HCT116 (cell line): ENCODE results near the gene EEF1A2. TPM values are rescaled to one million over a fixed set of nuclear protein-coding genes. Genes with fewer than 3 reads are reported as not detected.

Source experiments
- ATAC-seq: fragments of 200-7000 bp; cut with Tn5 transposase; 2 replicates; pipeline ENCODE4 v1.9.1; 2020; ENCODE audit warnings: mild to moderate bottlenecking, moderate library complexity
- BruUV-seq: library from RNA; stranded (reverse); fragments of 400-500 nt; replicated peaks from 2 replicates; lab custom pipeline; 2021; lab: Mats Ljungman, UMichigan
- CTCF ChIA-PET: fragments of 300-600 bp; sonication (Branson Sonifier 250); formaldehyde crosslinking; loops from one replicate; lab custom pipeline; 2021; ENCODE audit warnings: antibody characterized with exemption; lab: Charles Lee
- POLR2A ChIA-PET: fragments of 300-600, 350-600 bp; sonication (Branson Sonifier 250); formaldehyde crosslinking; loops from one replicate; lab custom pipeline; 2021; ENCODE audit warnings: antibody characterized with exemption; lab: Charles Lee
- RAD21 ChIA-PET, 2 experiments: fragments of 300-600 bp; sonication (Branson Sonifier 250); formaldehyde crosslinking; loops; one replicate each; lab custom pipeline; 2023; ENCODE audit warnings: low total read pairs in 2 of 2; ENCODE audit not compliant: uncharacterized antibody in 2 of 2, unreplicated experiment in 2 of 2, low non-redundant PET in 1 of 2; lab: Charles Lee
- DNase-seq: peaks from one replicate; pipeline ENCODE4 v3.0.0-alpha.2; 2010; ENCODE audit warnings: low read depth, low spot score
- H2AFZ ChIP-seq: fragments of 200-600 bp; shearing (Covaris generic), sonication (generic); 2 replicates; pipeline ENCODE4 v1.6.1; 2017; ENCODE audit warnings: low read depth, mixed run types, mixed read lengths, antibody characterized with exemption, low read length; ENCODE audit not compliant: poor library complexity, severe bottlenecking
- H3K27ac ChIP-seq: 2 replicates; pipeline ENCODE4 v1.5.1; 2012; ENCODE audit warnings: low read depth, low read length
- H3K27me3 ChIP-seq: fragments of 200-600 bp; sonication (generic); 2 replicates; pipeline ENCODE4 v1.6.1; 2016; ENCODE audit warnings: mixed run types, low read length, mixed read lengths; ENCODE audit not compliant: insufficient read depth
- H3K36me3 ChIP-seq, 2 experiments: fragments of 200-500 bp in 1 of 2; fragments of 200-600 bp in 1 of 2; sonication (Bioruptor generic) in 1 of 2; sonication (generic) in 1 of 2; 2 replicates each; pipeline versions ENCODE4 v1.5.1 to v1.6.1; 2014 to 2016; ENCODE audit warnings: low read length in 2 of 2, inconsistent platforms in 1 of 2, mixed read lengths in 1 of 2, mixed run types in 1 of 2; ENCODE audit not compliant: insufficient read depth in 2 of 2, control insufficient read depth in 1 of 2
- H3K4me1 ChIP-seq, 2 experiments: fragments of 200-600 bp in 1 of 2; sonication (generic) in 1 of 2; 2 replicates each; pipeline versions ENCODE4 v1.5.1 to v1.6.1; 2012 to 2017; ENCODE audit warnings: low read length in 2 of 2, inconsistent platforms in 1 of 2, mild to moderate bottlenecking in 1 of 2, mixed read lengths in 1 of 2, mixed run types in 1 of 2, moderate library complexity in 1 of 2; ENCODE audit not compliant: insufficient read depth in 2 of 2, control insufficient read depth in 1 of 2
- H3K4me2 ChIP-seq: fragments of 200-600 bp; sonication (generic); 2 replicates; pipeline ENCODE4 v1.6.1; 2017; ENCODE audit warnings: mixed run types, low read length, mixed read lengths
- H3K4me3 ChIP-seq, 2 experiments: fragments of 200-600 bp in 1 of 2; sonication (generic) in 1 of 2; replicated peaks in 1 of 2; 2 replicates each; pipeline ENCODE4 v1.5.1; 2011 to 2016; ENCODE audit warnings: low read length in 2 of 2, control low read depth in 1 of 2, low read depth in 1 of 2, mild to moderate bottlenecking in 1 of 2, mixed read lengths in 1 of 2, mixed run types in 1 of 2
- H3K79me2 ChIP-seq: fragments of 200-600 bp; sonication (generic); 2 replicates; pipeline ENCODE4 v1.6.1; 2017; ENCODE audit warnings: mild to moderate bottlenecking, mixed run types, low read length, moderate library complexity, mixed read lengths; ENCODE audit not compliant: insufficient read depth
- H3K9ac ChIP-seq: fragments of 200-600 bp; sonication (generic); 2 replicates; pipeline ENCODE4 v1.6.1; 2016; ENCODE audit warnings: low read length, mixed read lengths
- H3K9me2 ChIP-seq: fragments of 200-600 bp; sonication (generic), shearing (Covaris generic); 2 replicates; pipeline ENCODE4 v1.6.1; 2017; ENCODE audit warnings: mixed run types, mild to moderate bottlenecking, moderate library complexity; ENCODE audit not compliant: insufficient read depth
- H3K9me3 ChIP-seq, 2 experiments: fragments of 200-500 bp in 1 of 2; fragments of 200-600 bp in 1 of 2; sonication (Bioruptor generic) in 1 of 2; sonication (generic) in 1 of 2; 2 replicates each; pipeline ENCODE4 v1.6.1; 2014 to 2017; ENCODE audit warnings: low read length in 2 of 2, mixed read lengths in 2 of 2, inconsistent platforms in 1 of 2, low read depth in 1 of 2, mild to moderate bottlenecking in 1 of 2, mixed run types in 1 of 2, moderate library complexity in 1 of 2; ENCODE audit not compliant: control insufficient read depth in 1 of 2, insufficient read depth in 1 of 2
- H4K20me1 ChIP-seq: fragments of 200-600 bp; sonication (generic), shearing (Covaris generic); 2 replicates; pipeline ENCODE4 v1.6.1; 2017; ENCODE audit warnings: mixed run types, mild to moderate bottlenecking, moderate library complexity; ENCODE audit not compliant: insufficient read depth
- CEBPB ChIP-seq: IDR thresholded peaks from 2 replicates; pipeline ENCODE4 v1.6.1; 2012; ENCODE audit warnings: low read depth
- EGR1 ChIP-seq: IDR thresholded peaks from 2 replicates; pipeline ENCODE4 v1.6.1; 2012; ENCODE audit warnings: low read depth
- EZH2 ChIP-seq: fragments of 200-600 bp; sonication (generic); IDR thresholded peaks from 2 replicates; pipeline ENCODE4 v1.6.1; 2017; ENCODE audit warnings: antibody characterized with exemption, mixed run types
- EZH2phosphoT487 ChIP-seq: fragments of 200-600 bp; IDR thresholded peaks from 2 replicates; pipeline ENCODE4 v1.6.1; 2018; ENCODE audit warnings: antibody characterized with exemption, borderline replicate concordance
- FOSL1 ChIP-seq: IDR thresholded peaks from 2 replicates; pipeline ENCODE4 v1.6.1; 2012; ENCODE audit warnings: low read depth
- POLR2A ChIP-seq: IDR thresholded peaks from 2 replicates; pipeline ENCODE4 v1.7.0; 2011; ENCODE audit warnings: borderline replicate concordance; ENCODE audit not compliant: insufficient read depth, insufficient read length; ENCODE audit errors: extremely low read depth
- RAD21 ChIP-seq: IDR thresholded peaks from 2 replicates; pipeline ENCODE4 v1.6.1; 2012; ENCODE audit warnings: low read depth, mild to moderate bottlenecking
- SIN3A ChIP-seq: IDR thresholded peaks from 2 replicates; pipeline ENCODE4 v1.6.1; 2012; ENCODE audit warnings: low read depth
- SP1 ChIP-seq: IDR thresholded peaks from 2 replicates; pipeline ENCODE4 v1.6.1; 2012; ENCODE audit warnings: low read depth
- SRF ChIP-seq: IDR thresholded peaks from 2 replicates; pipeline ENCODE4 v1.6.1; 2012; ENCODE audit warnings: low read depth
- YY1 ChIP-seq: IDR thresholded peaks from 2 replicates; pipeline ENCODE4 v1.6.1; 2011; ENCODE audit warnings: low read length, low read depth, moderate library complexity, mild to moderate bottlenecking; ENCODE audit not compliant: insufficient replicate concordance; ENCODE audit errors: extremely low read depth
- ZFX ChIP-seq: fragments of 450-650 bp; IDR thresholded peaks from 2 replicates; pipeline ENCODE4 v1.6.1; 2017
- intact Hi-C: fragments of 100-400 bp; cut with micrococcal nuclease; formaldehyde crosslinking; loops from 2 replicates; pipeline ENCODE4 v1.10.0; 2022
- total RNA-seq: library from RNA; stranded (reverse); gene quantifications from one replicate; pipeline ENCODE4 v1.2.1, GENCODE V29; 2021; ENCODE audit not compliant: unreplicated experiment
- TF ChIP-seq, protein P1 (sequence below): IDR thresholded peaks from 2 replicates; pipeline ENCODE4 v1.6.1; 2012
- TF ChIP-seq, protein P2 (sequence below), 3 experiments: fragments of 200-600 bp in 1 of 3; sonication (generic) in 1 of 3; IDR thresholded peaks in 2 of 3; conservative IDR thresholded peaks in 1 of 3; 2 replicates each; pipeline ENCODE4 v1.5.1; 2012 to 2017; ENCODE audit warnings: low read depth in 2 of 3, low read length in 2 of 3, antibody characterized with exemption in 1 of 3, borderline replicate concordance in 1 of 3, control low read depth in 1 of 3, mild to moderate bottlenecking in 1 of 3, mixed read lengths in 1 of 3, mixed run types in 1 of 3, moderate library complexity in 1 of 3; ENCODE audit not compliant: insufficient read depth in 1 of 3
- TF ChIP-seq, protein P3 (sequence below): IDR thresholded peaks from 2 replicates; pipeline ENCODE4 v1.6.1; 2012; ENCODE audit warnings: low read depth
- TF ChIP-seq, protein P4 (sequence below): IDR thresholded peaks from 2 replicates; pipeline ENCODE4 v1.6.1; 2011; ENCODE audit warnings: mild to moderate bottlenecking, low read length, moderate library complexity; ENCODE audit not compliant: insufficient replicate concordance; ENCODE audit errors: extremely low read depth

EEF1A2 gene
- total RNA-seq, 1 experiment from 2014 or later, result 454 TPM

DNA sequence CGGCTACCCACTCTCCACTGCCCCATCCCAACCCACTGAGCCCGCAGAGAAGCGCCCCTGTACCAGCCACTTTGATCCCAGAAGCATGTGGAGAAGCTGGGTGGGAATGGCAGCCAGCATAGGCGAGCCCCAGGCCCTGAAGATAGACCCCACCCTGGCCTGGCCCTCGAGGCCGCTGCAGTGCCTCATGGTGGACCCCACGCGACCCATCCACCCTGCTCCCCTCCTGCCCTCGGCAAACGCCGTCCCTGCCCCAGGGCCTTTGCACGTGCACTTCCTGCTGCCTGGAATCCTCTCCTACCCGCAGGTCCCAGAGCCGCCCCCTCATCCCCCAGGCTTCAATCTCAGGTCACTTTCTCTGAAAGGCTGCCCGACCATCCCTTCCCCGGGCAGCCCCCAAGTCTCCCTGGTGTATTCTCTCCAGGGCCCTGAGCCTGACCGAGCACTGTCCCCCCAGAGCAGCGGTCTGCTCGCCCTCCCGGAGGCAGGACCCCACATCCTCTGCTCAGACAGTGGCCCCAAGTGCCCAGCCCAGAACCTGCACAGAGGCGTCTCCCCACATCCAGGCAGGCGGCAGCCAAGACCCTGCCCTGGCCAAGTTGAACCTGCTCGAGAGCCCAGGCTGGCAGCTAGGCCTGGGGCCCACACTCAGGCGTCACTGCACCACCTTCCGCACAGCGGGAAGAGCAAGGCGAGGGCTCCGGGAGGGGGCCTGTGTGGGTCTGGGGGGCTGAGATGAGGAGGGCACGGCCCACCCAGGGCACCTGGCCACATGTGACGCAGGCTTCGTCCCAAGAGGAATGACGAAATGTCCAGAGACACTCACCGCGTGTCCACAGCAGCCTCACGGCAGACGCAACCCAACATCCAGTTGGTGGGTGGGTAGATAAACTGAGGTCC is 40.5 kb downstream of the EEF1A2 start:
- ChIA-PET RAD21 (no interaction called here), POLR2A (no interaction called here), CTCF (no interaction called here)
- Histone ChIP-seq H3K27ac (no peak overlapping the region), H3K4me2 (no peak overlapping the region), H3K36me3 (no peaks in the 10 kb centered on the region; a peak in 1 of 4 replicates), H3K79me2 (peaks cover 54% of the 10 kb centered on the region), H3K4me3 (no peak overlapping the region), H4K20me1 (no peaks in the 10 kb centered on the region), H3K9me3 (no peaks in the 10 kb centered on the region), H3K4me1 (peaks cover 0 to 3% of the 10 kb centered on the region in 2 experiments; a peak in 1 of 4 replicates), H3K9me2 (no peaks in the 10 kb centered on the region), H2AFZ (no peak overlapping the region), H3K9ac (no peak overlapping the region), H3K27me3 (no peaks in the 10 kb centered on the region)
- intact Hi-C loops, result no loop called here
- ATAC-seq, result no peak
- no peak for DNase-seq
- no TSS peak for BruUV-seq
- TF ChIP-seq YY1, result no peak
- TF ChIP-seq FOSL1, result no peak
- TF ChIP-seq, protein P1, sequence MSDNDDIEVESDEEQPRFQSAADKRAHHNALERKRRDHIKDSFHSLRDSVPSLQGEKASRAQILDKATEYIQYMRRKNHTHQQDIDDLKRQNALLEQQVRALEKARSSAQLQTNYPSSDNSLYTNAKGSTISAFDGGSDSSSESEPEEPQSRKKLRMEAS, result no peak
- TF ChIP-seq EZH2phosphoT487, result no peak
- no peak for TF ChIP-seq SRF
- TF ChIP-seq, protein P2, sequence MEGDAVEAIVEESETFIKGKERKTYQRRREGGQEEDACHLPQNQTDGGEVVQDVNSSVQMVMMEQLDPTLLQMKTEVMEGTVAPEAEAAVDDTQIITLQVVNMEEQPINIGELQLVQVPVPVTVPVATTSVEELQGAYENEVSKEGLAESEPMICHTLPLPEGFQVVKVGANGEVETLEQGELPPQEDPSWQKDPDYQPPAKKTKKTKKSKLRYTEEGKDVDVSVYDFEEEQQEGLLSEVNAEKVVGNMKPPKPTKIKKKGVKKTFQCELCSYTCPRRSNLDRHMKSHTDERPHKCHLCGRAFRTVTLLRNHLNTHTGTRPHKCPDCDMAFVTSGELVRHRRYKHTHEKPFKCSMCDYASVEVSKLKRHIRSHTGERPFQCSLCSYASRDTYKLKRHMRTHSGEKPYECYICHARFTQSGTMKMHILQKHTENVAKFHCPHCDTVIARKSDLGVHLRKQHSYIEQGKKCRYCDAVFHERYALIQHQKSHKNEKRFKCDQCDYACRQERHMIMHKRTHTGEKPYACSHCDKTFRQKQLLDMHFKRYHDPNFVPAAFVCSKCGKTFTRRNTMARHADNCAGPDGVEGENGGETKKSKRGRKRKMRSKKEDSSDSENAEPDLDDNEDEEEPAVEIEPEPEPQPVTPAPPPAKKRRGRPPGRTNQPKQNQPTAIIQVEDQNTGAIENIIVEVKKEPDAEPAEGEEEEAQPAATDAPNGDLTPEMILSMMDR (IDR thresholded peaks at IDR 0.05 in 2 of 3, conservative IDR thresholded peaks at IDR 0.05 in 1 of 3; ENCODE audit: borderline replicate concordance in 1 of 3, insufficient read depth in 1 of 3, low read depth in 2 of 3, low read length in 2 of 3), result no peak
- TF ChIP-seq ZFX, result no peak
- TF ChIP-seq EZH2, result no peak
- TF ChIP-seq RAD21, result no peak
- TF ChIP-seq EGR1, result no peak
- TF ChIP-seq, protein P3, sequence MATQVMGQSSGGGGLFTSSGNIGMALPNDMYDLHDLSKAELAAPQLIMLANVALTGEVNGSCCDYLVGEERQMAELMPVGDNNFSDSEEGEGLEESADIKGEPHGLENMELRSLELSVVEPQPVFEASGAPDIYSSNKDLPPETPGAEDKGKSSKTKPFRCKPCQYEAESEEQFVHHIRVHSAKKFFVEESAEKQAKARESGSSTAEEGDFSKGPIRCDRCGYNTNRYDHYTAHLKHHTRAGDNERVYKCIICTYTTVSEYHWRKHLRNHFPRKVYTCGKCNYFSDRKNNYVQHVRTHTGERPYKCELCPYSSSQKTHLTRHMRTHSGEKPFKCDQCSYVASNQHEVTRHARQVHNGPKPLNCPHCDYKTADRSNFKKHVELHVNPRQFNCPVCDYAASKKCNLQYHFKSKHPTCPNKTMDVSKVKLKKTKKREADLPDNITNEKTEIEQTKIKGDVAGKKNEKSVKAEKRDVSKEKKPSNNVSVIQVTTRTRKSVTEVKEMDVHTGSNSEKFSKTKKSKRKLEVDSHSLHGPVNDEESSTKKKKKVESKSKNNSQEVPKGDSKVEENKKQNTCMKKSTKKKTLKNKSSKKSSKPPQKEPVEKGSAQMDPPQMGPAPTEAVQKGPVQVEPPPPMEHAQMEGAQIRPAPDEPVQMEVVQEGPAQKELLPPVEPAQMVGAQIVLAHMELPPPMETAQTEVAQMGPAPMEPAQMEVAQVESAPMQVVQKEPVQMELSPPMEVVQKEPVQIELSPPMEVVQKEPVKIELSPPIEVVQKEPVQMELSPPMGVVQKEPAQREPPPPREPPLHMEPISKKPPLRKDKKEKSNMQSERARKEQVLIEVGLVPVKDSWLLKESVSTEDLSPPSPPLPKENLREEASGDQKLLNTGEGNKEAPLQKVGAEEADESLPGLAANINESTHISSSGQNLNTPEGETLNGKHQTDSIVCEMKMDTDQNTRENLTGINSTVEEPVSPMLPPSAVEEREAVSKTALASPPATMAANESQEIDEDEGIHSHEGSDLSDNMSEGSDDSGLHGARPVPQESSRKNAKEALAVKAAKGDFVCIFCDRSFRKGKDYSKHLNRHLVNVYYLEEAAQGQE, result no peak
- no peak for TF ChIP-seq SP1
- TF ChIP-seq POLR2A, result no peak
- TF ChIP-seq CEBPB, result no peak
- TF ChIP-seq, protein P4, sequence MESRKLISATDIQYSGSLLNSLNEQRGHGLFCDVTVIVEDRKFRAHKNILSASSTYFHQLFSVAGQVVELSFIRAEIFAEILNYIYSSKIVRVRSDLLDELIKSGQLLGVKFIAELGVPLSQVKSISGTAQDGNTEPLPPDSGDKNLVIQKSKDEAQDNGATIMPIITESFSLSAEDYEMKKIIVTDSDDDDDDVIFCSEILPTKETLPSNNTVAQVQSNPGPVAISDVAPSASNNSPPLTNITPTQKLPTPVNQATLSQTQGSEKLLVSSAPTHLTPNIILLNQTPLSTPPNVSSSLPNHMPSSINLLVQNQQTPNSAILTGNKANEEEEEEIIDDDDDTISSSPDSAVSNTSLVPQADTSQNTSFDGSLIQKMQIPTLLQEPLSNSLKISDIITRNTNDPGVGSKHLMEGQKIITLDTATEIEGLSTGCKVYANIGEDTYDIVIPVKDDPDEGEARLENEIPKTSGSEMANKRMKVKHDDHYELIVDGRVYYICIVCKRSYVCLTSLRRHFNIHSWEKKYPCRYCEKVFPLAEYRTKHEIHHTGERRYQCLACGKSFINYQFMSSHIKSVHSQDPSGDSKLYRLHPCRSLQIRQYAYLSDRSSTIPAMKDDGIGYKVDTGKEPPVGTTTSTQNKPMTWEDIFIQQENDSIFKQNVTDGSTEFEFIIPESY, result no peak
- no peak for TF ChIP-seq SIN3A
